Measurements from ENCODE around the gene C1D. TPM values are rescaled to one million over a fixed set of nuclear protein-coding genes. Genes with fewer than 3 reads are reported as not detected.

Gene C1D
- total and polyA plus RNA-seq, 2 donors (not counting 3 experiments of a cell fraction or from before 2014, with no cell fraction given) = 11.4 to 14.0 TPM

GRCh38 chr2:68032702-68033101, 30.1 kb downstream of the C1D start:
- dilution Hi-C loops (cut with MboI; ENCODE audit: extremely low pct_ligation_motif_present, low sequenced_read_pairs) = no loop called here
- no peak for TF ChIP-seq GATA2 (IDR thresholded peaks at IDR 0.05; ENCODE audit: insufficient read depth, insufficient read length, low read depth, low read length)
- TF ChIP-seq FOS (IDR thresholded peaks at IDR 0.05; ENCODE audit: borderline replicate concordance, insufficient read depth, low read length) = no peak
- TF ChIP-seq CTCF (IDR thresholded peaks at IDR 0.05; ENCODE audit: extremely low read depth in 1 of 2, insufficient read depth in 1 of 2, low read depth in 1 of 2, low read length in 2 of 2) = no peak
- no peak for TF ChIP-seq MAX (IDR thresholded peaks at IDR 0.05; ENCODE audit: insufficient read depth, insufficient read length)
- TF ChIP-seq POLR2A (IDR thresholded peaks at IDR 0.05; ENCODE audit: low read depth, low read length) = no peak
- TF ChIP-seq MYC (IDR thresholded peaks at IDR 0.05; ENCODE audit: low read depth, low read length) = no peak
- TF ChIP-seq EZH2 (IDR thresholded peaks at IDR 0.05; ENCODE audit: borderline replicate concordance, low read depth, low read length, severe bottlenecking) = no peak
- TF ChIP-seq JUN (IDR thresholded peaks at IDR 0.05; ENCODE audit: borderline replicate concordance, insufficient read depth, insufficient read length, low read depth) = no peak
- CTCF ChIA-PET = interaction anchor here (1.1 to 5.6 kb wide), 11 partner anchors 69 to 1604 kb away, joined by 3 to 156 read pairs (median 12); partner anchors contain the start of gene MEIS1

More at GRCh38 chr2:68032702-68033101, 30.1 kb downstream of the C1D start:
- H3K36me3 ChIP-seq (ENCODE audit: control insufficient read depth in 2 of 2, extremely low read depth in 1 of 2, insufficient read depth in 2 of 2, low read length in 2 of 2) = no peaks in the 10 kb centered on the region
- H3K9me3 ChIP-seq (replicated peaks; ENCODE audit: control insufficient read depth, insufficient read depth, low read length) = no peaks in the 10 kb centered on the region
- H4K20me1 ChIP-seq (replicated peaks; ENCODE audit: control insufficient read depth, extremely low read depth, insufficient read depth, low read length) = no peaks in the 10 kb centered on the region
- H3K4me3 ChIP-seq (replicated peaks in 1 of 3; ENCODE audit: insufficient read depth in 1 of 3, low read depth in 1 of 3, low read length in 3 of 3) = no peak overlapping the region
- H3K9me1 ChIP-seq (replicated peaks; ENCODE audit: control insufficient read depth, extremely low read depth, insufficient read depth, low read length) = no peaks in the 10 kb centered on the region
- no peaks in the 10 kb centered on the region for H3K27me3 ChIP-seq (ENCODE audit: control insufficient read depth in 2 of 2, insufficient read depth in 2 of 2, low read length in 2 of 2)
- H3K27ac ChIP-seq (ENCODE audit: insufficient read depth, low read depth, low read length) = no peak overlapping the region
- H2AFZ ChIP-seq (ENCODE audit: low read depth, low read length) = peak overlapping the region; percentile 37
- no peak overlapping the region for H3K4me2 ChIP-seq (ENCODE audit: insufficient read depth, low read length)
- no TSS peak for BruUV-seq (replicated peaks)
- H3K79me2 ChIP-seq (ENCODE audit: control insufficient read depth, insufficient read depth, low read length) = no peaks in the 10 kb centered on the region
- POLR2A ChIA-PET = no interaction called here
- intact Hi-C loops (cut with micrococcal nuclease) = loop anchor here (5.0 to 10.0 kb wide), 5 partner anchors 378 to 1605 kb away; no protein-coding TSS in a partner anchor
- no peak for FAIRE-seq
- H3K4me1 ChIP-seq (ENCODE audit: control insufficient read depth, extremely low read depth, insufficient read depth, low read length) = peaks cover 6% of the 10 kb centered on the region
- no peak for DNase-seq (ENCODE audit: low read depth, low spot score)
- H3K9ac ChIP-seq (replicated peaks; ENCODE audit: extremely low read depth, insufficient read depth, low read length) = no peak overlapping the region
